Liver (tissue), 3 donors: ENCODE measurements around the gene DBN1.

Experiments used
- EGR1 ChIP-seq, 2 donors: IDR thresholded peaks; 2 replicates each; pipeline ENCODE4 v1.6.1; 2016 to 2018; ENCODE audit warnings: antibody characterized with exemption in 2 of 2, low read depth in 2 of 2
- RAD21 ChIP-seq, 2 donors: IDR thresholded peaks; 2 replicates each; pipeline ENCODE4 v1.6.1; 2016; ENCODE audit warnings: antibody characterized with exemption in 2 of 2, mild to moderate bottlenecking in 2 of 2
- SP1 ChIP-seq: IDR thresholded peaks from 2 replicates; pipeline ENCODE4 v1.6.1; 2018; ENCODE audit warnings: antibody characterized with exemption, mild to moderate bottlenecking
- TF ChIP-seq, protein P1 (sequence below): IDR thresholded peaks from 2 replicates; pipeline ENCODE4 v1.6.1; 2016; ENCODE audit warnings: antibody characterized with exemption, mild to moderate bottlenecking
- TF ChIP-seq, protein P2 (sequence below): fragments of 150-350 bp; IDR thresholded peaks from 2 replicates; pipeline ENCODE4 v1.5.1; 2017; ENCODE audit warnings: improper control_type of control experiment, low read depth, low read length; ENCODE audit not compliant: missing input control
- TF ChIP-seq, protein P3 (sequence below): IDR thresholded peaks from 2 replicates; pipeline ENCODE4 v1.6.1; 2016; ENCODE audit warnings: antibody characterized with exemption
- donor health status: healthy.
- donor health status: healthy.

DNA sequence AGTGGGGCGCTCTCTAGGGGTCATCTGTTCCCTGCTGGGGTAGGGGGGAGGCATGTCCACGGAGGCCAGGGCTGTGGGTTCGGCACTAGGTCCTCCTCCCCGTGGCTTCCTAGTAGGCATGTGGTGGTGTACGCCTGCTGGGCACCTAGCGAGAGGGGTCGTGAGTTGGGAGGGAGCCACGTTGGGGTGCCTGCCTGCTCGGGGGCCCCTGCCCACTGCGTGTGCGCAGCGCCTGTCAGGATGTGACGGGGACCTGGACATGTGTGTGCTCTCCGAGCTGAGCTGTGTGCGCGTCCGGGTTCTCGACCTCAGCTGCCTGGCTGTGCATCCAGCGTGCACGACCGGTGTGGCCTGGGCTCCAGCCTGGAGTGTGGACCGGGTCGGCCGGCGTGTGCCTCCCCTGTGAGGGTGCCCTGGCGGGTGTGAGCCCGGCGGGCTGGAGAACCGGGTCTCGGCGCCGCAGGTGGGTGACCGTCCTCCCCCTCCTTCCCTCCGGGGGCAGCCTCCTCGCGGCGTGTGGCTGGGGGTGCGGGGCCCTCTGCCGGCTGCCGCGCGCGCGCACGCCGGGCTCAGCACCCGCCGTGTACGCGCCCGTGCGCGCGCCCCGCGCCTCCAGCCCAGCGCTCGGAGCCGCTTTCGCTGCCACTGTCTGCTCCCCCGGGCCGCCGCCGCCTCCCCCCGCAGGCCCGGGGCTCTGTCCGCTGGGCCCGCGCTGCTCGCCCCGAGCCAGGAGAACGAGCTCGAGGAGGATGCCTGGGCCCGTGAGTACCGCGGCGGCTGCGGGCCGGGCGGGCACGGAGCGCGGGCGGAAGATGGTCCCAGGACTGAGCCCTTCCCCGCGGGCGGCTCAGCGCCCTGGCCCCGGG, 27.0 kb downstream of the DBN1 start, which contains the start of gene PRR7:
- TF ChIP-seq, protein P1, sequence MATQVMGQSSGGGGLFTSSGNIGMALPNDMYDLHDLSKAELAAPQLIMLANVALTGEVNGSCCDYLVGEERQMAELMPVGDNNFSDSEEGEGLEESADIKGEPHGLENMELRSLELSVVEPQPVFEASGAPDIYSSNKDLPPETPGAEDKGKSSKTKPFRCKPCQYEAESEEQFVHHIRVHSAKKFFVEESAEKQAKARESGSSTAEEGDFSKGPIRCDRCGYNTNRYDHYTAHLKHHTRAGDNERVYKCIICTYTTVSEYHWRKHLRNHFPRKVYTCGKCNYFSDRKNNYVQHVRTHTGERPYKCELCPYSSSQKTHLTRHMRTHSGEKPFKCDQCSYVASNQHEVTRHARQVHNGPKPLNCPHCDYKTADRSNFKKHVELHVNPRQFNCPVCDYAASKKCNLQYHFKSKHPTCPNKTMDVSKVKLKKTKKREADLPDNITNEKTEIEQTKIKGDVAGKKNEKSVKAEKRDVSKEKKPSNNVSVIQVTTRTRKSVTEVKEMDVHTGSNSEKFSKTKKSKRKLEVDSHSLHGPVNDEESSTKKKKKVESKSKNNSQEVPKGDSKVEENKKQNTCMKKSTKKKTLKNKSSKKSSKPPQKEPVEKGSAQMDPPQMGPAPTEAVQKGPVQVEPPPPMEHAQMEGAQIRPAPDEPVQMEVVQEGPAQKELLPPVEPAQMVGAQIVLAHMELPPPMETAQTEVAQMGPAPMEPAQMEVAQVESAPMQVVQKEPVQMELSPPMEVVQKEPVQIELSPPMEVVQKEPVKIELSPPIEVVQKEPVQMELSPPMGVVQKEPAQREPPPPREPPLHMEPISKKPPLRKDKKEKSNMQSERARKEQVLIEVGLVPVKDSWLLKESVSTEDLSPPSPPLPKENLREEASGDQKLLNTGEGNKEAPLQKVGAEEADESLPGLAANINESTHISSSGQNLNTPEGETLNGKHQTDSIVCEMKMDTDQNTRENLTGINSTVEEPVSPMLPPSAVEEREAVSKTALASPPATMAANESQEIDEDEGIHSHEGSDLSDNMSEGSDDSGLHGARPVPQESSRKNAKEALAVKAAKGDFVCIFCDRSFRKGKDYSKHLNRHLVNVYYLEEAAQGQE = no peak
- TF ChIP-seq, protein P2, sequence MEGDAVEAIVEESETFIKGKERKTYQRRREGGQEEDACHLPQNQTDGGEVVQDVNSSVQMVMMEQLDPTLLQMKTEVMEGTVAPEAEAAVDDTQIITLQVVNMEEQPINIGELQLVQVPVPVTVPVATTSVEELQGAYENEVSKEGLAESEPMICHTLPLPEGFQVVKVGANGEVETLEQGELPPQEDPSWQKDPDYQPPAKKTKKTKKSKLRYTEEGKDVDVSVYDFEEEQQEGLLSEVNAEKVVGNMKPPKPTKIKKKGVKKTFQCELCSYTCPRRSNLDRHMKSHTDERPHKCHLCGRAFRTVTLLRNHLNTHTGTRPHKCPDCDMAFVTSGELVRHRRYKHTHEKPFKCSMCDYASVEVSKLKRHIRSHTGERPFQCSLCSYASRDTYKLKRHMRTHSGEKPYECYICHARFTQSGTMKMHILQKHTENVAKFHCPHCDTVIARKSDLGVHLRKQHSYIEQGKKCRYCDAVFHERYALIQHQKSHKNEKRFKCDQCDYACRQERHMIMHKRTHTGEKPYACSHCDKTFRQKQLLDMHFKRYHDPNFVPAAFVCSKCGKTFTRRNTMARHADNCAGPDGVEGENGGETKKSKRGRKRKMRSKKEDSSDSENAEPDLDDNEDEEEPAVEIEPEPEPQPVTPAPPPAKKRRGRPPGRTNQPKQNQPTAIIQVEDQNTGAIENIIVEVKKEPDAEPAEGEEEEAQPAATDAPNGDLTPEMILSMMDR = peak; percentile 2
- TF ChIP-seq SP1 (no peak), EGR1 (IDR thresholded peaks at IDR 0.05; ENCODE audit: low read depth in 2 of 2) (no peak), RAD21 (IDR thresholded peaks at IDR 0.05) (no peak)
- TF ChIP-seq, protein P3, sequence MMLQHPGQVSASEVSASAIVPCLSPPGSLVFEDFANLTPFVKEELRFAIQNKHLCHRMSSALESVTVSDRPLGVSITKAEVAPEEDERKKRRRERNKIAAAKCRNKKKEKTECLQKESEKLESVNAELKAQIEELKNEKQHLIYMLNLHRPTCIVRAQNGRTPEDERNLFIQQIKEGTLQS = no peak
